AML-193 (cell line): ENCODE measurements around the gene MAPK13.
"Not testable (repeated sequence)": the region's sequence is repeated elsewhere in the genome, so short reads cannot be mapped to it uniquely, and the experiment has no call there.

Experiments
- DNase-seq, 2 experiments: peaks; one replicate each; lab custom pipeline; 2025; lab: John Stamatoyannopoulos, UW

MAPK13 gene

DNA sequence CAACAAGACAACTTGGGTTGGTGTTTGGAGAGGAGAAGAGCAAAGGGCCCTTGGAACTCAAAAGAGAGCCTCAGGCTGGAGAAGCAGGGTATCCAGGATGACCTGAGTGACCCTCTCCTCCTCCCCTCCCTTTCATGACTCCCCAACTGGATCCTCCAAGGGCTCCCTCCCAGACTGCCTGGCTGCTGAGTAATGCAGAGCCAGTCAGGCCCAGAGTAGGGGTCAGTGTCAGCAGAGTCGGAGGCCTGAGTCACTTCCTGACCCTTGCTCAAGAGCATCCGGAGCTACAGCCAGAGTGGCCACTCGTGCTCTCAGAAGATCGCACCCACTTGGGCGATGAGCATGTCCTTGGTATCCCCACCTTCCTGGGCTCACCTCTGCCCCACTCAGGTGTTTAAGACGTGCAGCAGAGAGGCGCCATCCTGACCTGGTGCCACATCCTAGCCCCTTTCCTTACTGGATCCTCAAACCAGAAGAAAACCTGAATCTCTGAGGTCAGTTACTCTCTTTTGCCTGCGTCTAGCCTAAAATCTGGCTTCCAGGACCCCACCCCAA is 2.8 kb upstream of the MAPK13 start:
- DNase-seq, result peak; percentile 63 to 64

GRCh38 chr6:36128073-36128472 is 2.2 kb upstream of the MAPK13 start:
- no peak for DNase-seq

GRCh38 chr6:36128793-36129192 is 1.5 kb upstream of the MAPK13 start:
- no peak for DNase-seq

DNA sequence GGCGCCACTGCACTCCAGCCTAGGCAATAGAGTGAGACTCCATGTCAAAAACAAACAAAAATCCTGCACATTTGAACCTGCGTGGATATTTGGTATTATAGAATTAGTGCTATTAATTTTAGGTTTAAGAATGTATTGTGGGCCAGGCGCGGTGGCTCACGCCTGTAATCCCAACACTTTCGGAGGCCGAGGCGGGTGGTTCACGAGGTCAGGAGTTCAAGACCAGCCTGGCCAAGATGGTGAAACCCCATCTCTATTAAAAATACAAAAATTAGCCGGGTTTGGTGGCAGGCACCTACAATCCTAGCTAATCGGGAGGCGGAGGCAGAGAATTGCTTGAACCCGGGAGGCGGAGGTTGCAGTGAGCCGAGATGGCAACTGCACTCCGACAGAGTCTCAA is 979 bp upstream of the MAPK13 start:
- not testable (repeated sequence) for DNase-seq

DNA sequence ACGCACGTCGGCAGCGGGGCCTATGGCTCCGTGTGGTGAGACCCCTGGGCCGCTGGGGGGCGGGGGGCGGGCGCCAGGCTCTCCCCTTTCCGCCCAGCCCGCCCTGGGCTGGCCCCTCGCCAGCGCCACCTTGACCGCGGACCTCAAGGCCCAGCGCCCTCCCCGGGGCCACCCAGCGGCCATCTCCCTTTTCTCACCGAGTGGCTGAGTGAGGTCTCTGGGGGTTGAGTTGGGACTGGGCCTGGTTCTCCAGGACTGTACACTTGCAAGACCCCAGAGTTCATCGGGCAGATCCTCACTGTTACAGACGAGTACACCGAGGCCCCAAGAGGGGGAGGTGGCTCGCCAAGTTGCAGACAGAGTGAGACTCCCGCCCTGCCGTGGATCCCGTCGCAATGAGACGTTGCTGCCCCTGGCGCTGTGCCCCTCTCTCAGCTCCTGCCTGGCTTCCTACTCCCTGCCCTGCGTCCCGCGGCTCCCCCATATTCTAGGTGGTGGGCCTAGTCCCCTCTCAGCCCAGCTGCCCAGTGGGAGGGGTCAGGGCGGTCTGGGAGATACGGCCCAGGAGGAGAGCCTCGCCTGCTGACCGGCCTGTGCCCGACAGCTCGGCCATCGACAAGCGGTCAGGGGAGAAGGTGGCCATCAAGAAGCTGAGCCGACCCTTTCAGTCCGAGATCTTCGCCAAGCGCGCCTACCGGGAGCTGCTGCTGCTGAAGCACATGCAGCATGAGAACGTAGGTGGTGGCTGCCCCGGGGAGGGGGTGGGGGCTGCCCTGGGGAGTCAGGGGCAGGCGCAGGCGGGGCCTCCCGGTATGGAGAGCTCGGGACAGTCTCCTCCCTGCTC is 576 bp downstream of the MAPK13 start:
- DNase-seq, result no peak

DNA sequence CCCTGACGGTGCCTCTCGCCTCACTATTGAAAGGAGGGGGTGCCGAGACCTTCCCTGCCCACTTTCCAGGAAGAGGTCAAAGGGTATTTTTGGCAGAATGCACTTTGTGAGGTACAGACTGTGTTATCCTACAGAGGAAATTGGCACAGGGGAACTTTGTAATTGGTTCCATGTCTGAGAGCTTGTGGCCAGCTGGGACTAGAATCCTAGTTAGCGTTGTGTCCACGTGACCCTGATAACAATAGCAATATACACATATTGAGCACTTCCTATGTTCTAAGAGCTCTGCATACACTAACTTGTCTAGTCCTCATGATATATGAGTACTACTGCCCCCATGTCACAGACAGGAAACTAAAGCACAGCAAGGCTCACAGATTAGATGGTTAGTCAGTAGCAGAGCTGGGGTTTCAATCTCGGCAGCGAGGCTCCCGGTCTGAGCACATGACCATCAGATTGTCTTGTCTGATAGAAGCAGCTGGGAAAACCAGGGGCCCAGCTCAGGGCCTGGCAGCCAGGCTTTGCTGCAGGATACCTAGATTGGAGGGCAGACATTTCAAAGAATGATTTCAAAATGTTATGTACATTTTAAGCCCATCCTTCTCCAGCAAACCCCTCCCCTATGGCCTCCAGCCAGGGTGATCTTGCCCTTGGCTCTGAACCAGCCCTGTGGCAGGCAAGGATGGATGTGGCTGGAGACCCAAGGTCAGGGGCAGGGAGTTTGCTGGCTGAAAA is 1.4 kb downstream of the MAPK13 start:
- peak; percentile 23 to 49 for DNase-seq

- DNase-seq, result no peak
Measured at GRCh38 chr6:36132246-36132895, 2.1 kb downstream of the MAPK13 start.

- DNase-seq, result no peak
Measured at GRCh38 chr6:36133148-36133547, 2.8 kb downstream of the MAPK13 start.

DNA sequence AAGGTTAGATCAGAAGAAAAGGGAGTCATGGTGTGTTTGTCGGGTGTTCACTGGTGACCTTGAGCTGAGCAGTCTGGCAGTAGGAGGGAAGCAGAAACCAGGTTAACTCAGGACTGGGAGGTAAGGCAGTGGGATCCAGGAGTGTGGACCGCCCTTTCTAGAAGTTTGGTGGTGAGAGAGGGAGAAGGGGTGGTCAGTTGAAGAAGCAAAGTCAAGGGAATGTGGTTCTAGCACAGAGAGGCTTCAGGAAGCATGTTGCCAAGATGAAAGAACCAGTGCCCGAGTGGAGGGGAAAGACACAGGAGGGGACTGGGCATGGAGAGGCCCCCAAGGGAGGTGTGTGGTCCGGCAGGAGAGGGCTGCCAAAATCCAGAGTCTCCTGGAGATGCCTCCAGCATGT is 3.6 kb downstream of the MAPK13 start:
- no peak for DNase-seq

- peak; percentile 23 to 39 for DNase-seq
Measured at GRCh38 chr6:36135053-36135731, 4.9 kb downstream of the MAPK13 start.

DNA sequence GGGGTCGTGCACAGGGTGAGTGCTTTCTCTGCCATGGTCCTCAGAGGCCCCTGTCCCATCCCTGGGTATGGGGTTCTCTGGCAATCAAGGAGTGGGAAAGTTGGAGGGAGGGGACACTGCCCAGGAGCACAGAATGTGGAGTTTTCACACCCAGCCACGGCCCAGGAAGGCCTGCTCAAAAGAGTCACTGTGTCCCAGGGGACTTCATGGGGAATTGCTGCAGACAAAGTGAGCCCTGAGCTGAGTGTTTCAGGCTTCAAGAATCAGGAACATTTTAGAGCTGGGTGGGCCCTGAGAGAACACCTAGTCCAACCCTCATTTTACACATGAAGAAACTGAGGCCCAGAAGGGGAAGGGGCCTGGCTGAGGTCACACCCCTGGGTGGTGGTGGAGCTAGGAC is 5.7 kb downstream of the MAPK13 start:
- no peak for DNase-seq

DNA sequence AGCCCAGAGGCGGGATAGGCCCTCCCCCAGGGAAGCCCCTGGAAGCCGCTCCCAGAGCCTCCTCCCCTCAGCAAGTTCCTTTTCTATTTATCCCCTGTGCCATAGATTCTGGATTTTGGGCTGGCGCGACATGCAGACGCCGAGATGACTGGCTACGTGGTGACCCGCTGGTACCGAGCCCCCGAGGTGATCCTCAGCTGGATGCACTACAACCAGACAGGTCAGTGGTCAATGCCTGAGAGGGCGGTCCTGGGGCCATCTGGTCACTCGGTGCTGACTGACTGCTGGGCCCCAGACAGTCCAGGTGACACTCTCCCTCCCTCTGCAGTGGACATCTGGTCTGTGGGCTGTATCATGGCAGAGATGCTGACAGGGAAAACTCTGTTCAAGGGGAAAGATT is 6.2 kb downstream of the MAPK13 start:
- DNase-seq, result no peak

DNA sequence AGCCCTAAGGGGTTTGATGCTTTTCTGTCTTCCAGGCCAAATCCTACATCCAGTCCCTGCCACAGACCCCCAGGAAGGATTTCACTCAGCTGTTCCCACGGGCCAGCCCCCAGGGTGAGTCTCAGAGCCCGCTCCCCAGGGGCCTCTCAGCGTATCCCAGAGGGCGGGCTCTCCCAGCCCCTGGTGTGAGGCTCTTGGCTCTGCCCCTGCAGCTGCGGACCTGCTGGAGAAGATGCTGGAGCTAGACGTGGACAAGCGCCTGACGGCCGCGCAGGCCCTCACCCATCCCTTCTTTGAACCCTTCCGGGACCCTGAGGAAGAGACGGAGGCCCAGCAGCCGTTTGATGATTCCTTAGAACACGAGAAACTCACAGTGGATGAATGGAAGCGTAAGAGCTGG is 8.4 kb downstream of the MAPK13 start:
- DNase-seq, result no peak

GRCh38 chr6:36139431-36139830 is 9.1 kb downstream of the MAPK13 start:
- peak in 1 of 2 experiments; percentile 24 for DNase-seq

- DNase-seq, result no peak
Measured at GRCh38 chr6:36139991-36140710, 9.8 kb downstream of the MAPK13 start.

GRCh38 chr6:36141091-36141490 is 10.8 kb downstream of the MAPK13 start:
- peak; percentile 56 to 64 for DNase-seq

DNA sequence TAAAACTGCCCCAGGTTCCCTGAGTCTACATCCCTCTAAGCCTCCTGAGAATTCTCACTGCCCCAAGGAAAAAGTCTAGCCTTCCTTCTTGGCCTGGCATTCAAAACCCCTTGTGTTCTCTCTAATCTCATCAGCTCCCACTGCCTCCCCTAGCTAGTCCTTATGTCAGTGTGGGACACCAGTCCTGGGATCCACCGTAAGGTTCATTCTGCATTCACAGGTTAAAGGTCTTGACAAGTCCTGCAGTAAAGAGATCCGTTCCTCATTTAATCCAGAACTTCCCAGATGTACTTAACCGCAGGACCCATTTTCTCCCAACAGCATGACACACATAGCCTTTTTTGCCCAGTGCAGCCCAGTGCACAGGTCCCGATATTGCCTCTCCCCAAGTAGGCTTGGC is 11.6 kb downstream of the MAPK13 start:
- no peak for DNase-seq

DNA sequence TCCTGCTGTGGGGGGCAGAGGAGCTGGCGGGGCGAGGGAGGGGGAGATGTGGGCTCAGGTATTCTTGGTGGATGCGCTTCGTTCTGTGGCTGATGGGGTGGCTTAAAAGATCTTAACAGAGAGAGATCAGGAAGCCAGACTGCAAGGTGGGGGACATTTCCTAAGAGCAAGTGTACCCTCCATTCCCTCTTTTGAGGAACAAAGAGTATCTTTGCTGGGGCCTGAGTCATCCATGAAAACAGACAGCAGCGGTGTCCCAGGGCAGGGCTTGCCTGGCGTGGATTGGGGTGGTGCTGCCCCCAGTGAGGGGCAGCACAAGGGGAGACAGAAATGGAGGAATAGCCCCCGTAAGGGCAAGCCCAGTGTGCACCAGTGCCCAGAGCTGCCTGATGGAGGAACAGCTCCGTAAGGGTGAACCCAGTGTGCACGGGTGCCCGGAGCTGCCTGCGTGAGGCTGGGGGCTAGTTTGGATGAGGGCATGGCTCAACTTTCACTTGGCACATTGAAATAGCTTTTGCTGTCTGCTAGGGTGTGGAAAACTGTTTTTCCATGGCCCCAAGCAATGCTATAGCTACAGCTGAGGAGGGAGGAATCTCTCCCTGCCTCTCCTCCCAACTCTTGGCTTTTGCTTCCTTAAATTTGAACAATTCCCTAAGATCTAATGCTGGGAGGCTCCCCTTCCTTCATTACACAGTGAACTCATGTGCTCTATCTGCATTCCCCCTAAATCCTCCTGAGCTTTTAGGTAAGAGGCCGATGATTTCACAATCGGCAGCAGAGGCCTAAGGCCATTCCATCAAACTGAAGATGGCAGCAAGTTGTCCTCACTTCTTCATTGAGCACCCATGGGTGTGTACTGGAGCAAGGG is 12.9 kb downstream of the MAPK13 start:
- DNase-seq, result no peak

DNA sequence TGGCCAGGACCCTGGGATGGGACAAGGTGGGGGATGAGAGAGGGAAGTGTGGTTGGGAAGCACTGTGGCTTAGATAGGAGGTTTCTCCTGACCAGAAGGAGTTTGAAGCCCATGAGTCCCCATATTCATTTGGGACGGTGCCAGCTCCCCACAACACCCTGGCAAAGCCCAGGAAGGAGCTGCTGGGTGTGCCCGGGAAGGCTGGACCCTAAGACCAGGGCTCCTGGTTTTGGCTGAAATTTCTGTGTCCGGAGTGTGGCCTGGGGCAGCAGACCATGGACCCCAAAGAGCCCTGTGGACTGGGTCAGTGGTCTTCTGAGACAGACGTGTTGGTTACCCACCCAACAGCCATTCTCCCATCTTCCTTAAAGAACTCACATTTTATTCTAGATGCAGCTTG is 15.2 kb downstream of the MAPK13 start:
- no peak for DNase-seq

GRCh38 chr6:36147294-36147693 is 17.0 kb downstream of the MAPK13 start:
- DNase-seq, result peak in 1 of 2 experiments; percentile 47
